Urothelium cell line (cell line): ENCODE measurements around the gene AVEN.
"Not testable (repeated sequence)": the region's sequence is repeated elsewhere in the genome, so short reads cannot be mapped to it uniquely, and the experiment has no call there.

Experiments
- DNase-seq: peaks from one replicate; pipeline ENCODE4 v3.0.0; 2011; ENCODE audit warnings: low spot score, mixed read lengths
- FAIRE-seq: peaks from 2 replicates; lab custom pipeline; 2011; peaks lifted over from hg19 to GRCh38; lab: Jason Lieb, UNC

AVEN gene

DNA sequence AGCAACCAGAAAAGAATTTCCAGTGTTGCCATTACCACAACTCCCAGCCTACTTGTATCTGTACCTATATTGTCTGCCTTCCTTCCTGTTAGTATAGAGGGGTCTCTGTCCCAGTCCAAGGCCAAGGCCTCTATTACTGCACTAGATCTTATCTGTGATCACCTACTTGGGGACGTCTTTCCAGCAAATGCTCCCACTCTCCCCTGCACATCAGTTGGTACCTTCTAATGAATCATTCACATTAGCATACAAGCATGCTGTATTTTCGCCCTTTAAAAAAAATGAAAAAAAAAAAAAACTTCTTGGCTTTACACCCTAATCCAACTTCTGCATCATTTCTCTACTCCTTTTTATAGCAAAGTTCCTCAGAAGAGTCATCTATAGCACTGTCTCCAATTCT is 4.8 kb upstream of the AVEN start:
- DNase-seq (no peak), FAIRE-seq (no peak)

DNA sequence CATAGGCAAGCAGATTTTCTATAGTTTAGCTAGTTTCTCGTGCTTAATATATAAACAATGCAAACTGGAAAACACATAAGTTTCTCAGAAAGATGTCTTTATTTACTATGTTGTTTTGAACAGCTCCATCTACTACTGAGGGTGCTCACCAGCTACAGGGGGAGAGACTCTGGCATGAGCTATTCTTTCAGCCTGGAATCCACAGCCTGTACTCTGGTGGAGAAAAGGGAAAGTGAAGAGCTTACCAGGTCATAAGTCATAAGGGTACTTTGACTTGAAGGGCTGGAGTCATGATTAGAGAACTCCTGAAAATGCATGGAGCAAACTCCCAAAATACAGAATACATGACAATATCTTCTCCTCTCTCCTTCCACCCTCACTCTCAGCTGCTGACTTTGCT is 4.4 kb upstream of the AVEN start:
- no peak for DNase-seq
- no peak for FAIRE-seq

DNA sequence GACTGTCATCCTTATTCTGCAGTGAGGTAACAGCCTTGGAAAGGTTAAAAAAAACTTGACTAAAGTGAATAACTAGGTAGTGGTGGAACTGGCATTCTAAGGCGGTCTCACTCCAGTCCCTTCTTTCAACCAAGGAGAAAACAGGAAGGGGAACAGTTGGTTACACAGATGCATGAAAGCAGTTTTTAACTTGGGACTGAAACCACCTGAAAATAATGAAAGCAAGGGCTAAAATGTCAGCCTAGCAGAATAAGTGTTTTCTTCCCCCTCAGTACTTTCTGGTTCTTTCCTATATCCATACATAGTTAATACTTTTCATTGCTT is 748 bp upstream of the AVEN start:
- no peak for DNase-seq
- FAIRE-seq: no peak

DNA sequence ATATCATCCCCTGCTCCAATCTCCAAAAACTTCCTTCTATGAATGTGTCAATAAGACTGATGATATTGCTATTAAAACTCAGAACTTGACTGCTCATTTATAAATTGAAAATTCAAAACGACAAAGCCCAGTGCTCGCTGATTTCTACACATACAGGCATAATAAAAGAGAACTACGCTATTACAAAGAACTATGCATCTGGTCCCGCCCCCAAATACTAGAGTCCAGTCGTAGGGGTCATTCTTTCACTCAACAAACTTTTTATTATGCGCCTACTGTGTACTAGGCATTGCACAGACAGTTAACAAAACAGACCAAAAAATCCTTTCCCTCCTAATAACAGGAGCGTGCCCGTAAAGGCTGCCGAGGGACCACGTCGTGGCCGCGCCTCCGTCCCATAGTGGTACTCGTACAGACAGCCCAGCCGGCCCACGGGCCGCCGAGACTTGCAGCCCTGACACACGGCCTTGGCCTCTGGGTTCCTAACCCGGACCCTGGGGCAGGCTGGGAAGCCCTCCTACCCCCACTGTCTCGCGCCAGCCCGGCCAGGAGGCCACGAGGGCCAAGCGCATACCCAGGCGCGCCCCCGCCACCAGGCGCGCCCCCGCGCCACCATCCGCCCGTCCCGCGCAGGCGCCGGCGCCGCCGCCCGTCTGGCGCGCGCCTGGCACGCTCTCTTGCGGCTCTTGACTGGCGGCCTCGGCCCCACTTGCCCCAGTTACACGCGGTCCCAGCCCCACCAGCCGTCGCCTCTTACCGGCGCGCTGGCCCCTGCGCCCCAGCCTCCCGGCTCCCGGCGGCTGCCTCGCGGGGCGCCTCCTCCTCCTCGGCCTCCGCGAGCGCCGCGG is 757 bp downstream of the AVEN start:
- FAIRE-seq (no peak), DNase-seq (peak; percentile 87)

DNA sequence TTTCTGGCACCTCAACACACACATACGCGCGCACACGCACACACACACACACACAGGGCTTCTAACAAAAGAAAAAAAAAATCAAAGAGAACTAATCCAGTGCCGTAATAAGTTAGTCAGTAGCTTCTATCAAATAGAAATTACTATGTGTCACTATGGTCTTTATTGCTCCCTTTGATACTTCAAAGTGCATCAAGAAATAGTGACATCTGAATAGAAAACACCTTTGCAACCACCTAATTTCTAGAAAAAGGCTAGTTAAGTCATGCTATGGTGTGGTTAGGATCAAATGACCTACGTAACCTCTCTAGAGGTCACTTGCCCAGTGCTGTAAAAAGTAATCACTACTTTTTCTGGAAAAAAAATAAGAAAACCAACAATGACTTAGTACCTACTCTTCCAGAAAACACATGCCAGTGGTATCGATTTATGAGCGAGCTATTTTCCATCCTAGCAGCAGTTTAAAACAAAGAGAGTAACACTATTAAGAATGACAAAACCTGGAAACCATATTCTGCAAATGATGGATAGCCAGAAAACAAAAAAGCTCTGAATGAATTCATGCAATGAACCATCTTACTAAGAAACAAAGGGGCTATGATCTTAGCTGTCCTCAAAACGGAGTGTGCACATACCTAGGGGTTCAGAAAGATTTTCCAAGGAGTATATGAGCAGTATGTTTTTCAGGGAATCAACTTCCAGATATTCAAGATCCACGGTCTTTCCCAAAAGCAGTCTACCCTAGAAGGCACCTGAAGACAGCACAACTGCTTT is 6.8 kb downstream of the AVEN start:
- FAIRE-seq (no peak), DNase-seq (no peak)

DNA sequence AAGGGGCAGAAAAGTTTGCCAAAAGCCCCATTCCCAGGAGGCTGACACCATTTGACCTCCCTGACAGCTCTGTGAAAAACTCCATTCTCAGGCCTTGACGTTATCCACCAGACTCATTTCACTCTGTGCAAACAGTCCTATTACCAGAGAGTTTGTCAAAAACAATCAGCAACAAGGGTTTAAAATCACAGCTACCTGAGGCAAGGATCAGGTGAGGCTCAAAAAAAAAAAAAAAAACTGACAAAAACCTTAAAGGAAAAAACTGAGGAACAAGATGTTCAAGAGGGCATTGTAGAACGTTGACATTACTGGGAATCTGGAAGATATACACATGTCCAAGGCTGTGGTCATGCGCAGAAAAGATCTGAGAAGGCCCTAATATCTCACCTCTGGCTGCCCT is 11.4 kb downstream of the AVEN start:
- DNase-seq: no peak
- no peak for FAIRE-seq

DNA sequence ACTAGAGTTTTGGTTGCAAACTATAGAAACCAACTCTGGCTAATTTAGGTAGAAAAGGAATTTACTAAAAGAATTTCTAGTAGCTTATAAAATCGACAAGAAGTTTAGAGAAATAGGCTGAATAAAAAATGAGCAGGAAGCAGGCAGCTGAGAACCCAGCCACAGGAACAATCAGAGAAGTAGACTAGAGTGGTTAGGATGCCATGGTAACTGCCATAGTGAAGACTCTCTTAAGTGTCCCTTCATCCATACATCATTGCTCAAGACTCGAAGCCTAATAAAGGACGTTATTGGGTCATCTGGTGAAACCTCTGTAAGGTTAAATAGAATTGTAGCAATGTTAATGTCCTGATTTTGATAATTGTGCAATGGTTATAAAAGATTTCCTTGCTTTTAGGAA is 13.8 kb downstream of the AVEN start:
- FAIRE-seq (no peak), DNase-seq (no peak)

DNA sequence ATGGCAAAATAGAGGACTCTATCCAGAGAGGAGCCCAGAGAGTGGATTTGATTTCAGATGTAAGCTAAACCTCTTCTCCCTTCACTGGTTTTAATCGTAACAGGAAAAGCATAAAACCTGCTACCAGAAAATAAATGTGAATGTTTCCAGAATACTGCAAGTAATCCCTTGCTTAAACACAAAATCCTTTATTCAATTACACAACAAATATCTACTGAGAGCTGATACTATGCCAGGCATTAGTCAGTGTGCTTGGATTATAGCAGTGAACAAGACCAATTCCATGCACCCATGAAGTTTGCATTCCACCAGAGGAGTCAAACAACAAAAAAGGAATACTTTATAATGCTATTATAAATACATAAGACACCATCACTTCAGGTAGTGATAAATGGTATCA is 15.1 kb downstream of the AVEN start:
- DNase-seq: no peak
- no peak for FAIRE-seq

DNA sequence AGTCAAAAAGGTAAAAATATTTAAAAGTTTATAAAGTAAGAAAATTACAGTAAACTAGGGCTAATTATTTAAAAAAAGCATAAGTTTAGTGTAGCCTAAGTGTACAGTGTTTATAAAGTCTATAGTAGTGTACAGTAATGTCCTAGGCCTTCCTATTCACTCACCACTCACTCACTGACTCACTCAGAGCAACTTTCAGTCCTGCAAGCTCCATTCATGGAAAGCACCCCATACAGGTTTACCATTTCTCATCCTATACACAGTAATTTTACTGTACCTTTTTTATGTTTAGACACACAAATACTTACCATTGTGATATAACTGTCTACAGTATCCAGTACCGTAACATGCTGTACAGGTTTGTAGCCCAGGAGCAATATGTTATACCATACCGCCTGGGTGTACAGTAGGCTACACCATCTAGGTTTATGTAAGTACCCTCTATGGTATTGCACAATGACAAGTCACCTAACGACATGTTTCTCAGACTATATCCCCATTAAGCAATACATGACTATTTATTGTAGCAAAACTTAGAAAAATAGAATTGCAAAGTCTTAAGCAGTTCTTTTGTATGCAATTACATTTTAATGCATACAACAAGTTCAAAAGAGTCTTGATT is 19.5 kb downstream of the AVEN start:
- FAIRE-seq (no peak), DNase-seq (no peak)

DNA sequence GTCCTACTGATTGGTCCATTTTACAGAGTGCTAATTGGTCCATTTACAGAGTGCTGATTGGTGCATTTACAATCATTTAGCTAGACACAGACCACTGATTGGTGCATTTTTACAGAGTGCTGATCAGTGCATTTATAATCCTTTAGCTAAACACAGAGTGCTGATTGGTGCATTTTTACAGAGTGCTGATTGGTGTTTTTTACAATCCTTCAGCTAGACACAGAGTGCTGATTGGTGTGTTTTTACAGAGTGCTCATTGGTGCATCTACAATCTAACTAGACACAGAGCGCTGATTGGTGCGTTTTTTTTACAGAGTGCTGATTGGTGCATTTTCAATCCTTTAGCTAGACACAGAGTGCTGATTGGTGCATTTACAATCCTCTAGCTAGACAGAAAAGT is 20.3 kb downstream of the AVEN start:
- not testable (repeated sequence) for DNase-seq, FAIRE-seq

DNA sequence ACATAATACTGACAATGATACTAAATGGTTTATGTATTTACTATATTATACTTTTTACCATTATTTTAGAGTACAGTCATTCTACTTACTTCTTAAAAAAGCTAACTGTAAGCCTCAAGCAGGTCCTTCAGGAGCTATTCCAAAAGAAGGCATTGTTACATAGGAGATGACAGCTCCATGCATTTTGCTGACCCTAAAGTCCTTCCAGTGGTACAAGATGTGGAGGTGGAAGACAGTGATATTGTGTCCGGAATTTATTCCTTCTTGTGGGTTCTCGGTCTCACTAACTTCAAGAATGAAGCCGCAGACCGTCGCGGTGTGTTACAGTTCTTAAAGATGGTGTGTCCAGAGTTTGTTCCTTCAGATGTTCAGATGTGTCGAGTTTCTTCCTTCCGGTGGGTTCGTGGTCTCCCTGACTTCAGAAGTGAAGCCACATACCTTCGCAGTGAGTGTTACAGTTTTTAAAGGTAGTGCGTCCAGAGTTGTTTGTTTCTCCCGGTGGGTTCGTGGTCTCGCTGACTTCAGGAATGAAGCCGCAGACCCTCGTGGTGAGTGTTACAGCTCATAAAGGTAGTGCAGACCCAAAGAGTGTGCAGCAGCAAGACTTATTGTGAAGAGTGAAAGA is 20.9 kb downstream of the AVEN start:
- DNase-seq: no peak

DNA sequence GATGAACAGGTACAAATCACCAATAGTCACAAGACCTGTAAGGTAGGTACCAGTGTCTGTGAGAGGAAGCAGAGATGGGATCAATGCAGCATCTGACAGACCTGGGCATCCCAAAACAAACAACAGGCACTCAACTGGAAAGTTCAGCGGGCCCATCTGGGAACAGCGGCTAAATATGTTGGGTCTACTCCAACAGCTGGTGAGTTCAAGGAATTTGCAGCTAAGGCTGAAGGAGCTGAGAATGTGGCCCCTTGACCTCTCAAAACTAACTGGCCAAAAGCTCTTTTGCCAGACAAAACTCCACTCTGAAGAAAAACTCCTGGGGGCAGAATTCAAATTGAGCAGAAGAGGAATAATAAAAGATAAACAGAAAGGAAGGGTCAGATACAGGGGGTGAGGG is 24.4 kb downstream of the AVEN start:
- DNase-seq: no peak
- FAIRE-seq: no peak

More for the DNA sequence above, 20.9 kb downstream of the AVEN start:
- no peak for FAIRE-seq

DNA sequence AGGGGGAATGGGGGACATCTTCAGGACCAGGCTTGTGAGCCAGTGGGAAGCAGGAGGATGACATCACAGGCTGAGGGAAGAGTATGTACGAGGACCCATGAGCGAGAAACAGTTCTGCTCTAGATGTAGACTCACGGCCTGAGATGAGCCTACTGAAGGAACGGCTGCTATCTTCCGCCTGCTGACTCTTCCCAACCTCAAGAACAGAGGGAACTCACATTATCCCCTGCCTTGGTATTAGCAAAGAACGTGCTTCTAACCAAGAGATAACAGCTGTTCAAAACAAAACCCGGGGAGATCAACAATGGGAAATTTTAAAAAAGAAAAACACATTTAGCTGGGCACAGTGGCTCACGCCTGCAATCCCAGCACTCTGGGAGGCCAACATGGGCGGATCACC is 25.3 kb downstream of the AVEN start:
- no peak for FAIRE-seq
- DNase-seq: no peak

DNA sequence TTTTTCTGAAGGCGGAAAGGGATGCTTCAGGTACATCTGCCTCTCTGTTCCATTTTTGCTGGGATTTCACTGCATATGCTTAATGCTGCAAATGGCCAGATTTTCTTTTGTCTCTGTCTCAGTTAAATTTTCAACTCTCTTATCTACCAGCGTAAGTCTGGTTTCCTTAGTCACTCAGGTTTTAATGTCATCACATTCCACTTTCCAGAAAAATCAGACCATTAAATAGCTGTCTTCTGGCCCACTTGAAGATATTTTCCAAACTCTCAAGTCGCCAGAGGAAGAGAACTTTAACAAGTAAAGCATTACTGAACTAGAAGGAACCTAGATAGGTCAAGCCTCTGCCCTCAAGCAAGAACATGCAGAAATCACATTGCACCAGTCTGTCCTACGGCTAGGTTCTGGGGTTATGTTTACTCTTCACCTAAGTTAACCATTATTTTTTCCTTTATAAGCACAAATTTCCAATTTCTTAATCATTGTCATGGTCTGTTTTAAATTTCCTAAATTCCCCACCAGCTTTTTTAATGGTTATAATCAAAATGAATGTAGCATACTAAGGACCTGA is 26.5 kb downstream of the AVEN start:
- FAIRE-seq (no peak), DNase-seq (no peak)

DNA sequence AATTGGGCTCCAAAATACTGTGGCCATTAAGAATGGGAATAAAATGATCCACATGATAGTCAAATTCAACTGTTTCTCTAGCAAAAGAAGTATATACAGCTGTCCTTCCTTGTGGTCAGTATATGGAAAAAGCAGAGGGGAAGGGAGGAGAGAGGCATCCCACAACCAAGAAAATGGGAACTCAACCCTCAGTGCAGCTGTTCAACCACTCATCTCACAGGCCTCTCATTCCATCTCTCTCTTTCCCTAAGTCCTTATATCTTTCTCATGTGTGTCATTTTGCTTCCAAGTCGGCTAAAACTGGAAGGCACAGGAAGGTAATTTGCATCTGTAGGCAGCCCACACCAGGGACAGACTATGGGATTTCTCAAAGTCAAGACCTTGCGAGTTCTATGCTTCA is 27.5 kb downstream of the AVEN start:
- DNase-seq (no peak), FAIRE-seq (no peak)

DNA sequence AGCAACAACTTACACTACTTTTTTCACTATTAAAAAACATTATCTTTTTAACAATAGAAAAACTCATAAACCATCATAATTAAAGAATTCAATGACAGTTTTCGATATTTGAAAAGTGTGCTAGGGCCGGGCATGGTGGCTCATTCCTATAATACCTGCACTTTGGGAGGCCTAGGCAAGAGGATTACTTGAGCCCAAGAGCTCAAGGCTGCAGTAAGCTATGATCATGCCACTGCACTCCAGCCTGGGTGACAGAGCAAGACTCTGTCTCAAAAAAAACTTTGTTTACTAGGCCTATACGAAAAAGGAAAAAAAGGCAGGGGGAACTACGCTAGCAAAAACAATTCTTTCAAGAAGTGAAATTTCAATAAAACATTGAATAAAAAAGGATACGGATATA is 28.1 kb downstream of the AVEN start:
- no peak for FAIRE-seq

DNA sequence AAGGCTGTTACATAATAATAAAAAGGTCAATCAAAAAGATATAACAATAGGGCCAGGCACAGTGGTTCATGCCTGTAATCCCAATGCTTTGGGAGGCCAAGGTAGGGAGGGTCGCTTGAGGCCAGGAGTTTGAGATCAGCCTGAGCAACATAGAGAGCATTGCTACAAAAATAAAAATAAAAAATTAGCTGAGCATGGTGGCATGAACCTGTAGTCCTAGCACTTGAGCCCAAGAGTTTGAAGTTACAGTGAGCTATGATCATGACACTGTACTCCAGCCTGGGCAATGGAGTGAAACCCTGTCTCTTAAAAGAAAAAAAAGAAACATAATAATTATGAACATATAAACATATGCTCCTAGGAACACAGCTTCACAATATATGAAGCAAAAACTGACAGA is 29.3 kb downstream of the AVEN start:
- no peak for FAIRE-seq

More for the DNA sequence above, 28.1 kb downstream of the AVEN start:
- no peak for DNase-seq

DNA sequence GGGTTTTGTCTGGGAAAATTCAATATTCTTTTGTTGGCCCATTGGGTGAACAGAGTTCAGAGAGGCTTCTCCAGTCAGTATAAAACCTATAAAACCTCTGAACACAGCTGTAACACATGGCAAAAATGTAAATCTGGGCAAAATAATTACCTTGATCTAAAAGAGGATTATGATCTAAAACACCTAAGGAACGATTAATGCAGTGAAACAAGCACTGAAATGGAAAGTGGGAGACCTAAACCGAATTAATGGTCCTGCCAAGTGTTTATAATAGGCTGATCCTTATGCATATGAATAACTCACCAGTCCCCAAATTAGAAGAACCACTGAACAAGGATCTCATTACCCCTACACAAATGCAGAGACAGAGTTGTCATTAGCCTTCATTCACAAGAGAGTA is 32.6 kb downstream of the AVEN start:
- no peak for FAIRE-seq
- DNase-seq: no peak

More for the DNA sequence above, 29.3 kb downstream of the AVEN start:
- DNase-seq: no peak

DNA sequence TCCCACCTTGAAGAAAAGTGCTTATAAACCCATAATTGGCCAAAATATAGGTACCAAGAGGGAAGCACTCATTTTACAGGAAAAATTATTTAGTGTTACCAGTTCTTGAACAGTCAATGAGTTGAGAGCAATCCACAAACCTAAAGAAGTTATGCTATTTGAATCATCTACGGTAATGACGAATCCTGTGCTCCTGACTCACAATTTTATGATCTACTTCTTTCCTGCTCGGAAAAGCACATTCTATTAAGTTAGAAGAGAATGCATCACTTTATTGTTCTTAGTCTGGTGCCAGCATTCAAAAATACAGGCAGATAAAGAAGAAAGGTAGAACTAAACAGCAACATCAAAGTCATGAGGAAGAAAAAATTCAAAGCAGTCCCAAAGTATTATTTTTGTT is 37.5 kb downstream of the AVEN start:
- no peak for FAIRE-seq
- no peak for DNase-seq

DNA sequence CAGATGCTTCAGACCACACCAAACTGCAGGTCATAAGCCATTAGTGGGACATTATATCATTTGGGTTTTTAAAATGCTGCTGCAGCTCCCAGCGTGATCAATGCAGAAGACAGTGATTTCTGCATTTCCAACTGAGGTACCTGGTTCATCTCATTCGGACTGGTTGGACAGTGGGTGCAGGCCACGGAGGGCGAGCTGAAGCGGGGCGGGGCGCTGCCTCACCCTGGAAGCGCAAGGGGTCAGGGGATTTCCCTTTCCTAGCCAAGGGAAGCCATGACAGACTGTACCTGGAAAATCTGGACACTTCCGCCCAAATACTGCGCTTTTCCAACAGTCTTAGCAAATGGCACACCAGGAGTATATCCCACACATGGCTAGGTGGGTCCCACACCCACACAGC is 43.3 kb downstream of the AVEN start:
- FAIRE-seq, DNase-seq: not testable (repeated sequence)

DNA sequence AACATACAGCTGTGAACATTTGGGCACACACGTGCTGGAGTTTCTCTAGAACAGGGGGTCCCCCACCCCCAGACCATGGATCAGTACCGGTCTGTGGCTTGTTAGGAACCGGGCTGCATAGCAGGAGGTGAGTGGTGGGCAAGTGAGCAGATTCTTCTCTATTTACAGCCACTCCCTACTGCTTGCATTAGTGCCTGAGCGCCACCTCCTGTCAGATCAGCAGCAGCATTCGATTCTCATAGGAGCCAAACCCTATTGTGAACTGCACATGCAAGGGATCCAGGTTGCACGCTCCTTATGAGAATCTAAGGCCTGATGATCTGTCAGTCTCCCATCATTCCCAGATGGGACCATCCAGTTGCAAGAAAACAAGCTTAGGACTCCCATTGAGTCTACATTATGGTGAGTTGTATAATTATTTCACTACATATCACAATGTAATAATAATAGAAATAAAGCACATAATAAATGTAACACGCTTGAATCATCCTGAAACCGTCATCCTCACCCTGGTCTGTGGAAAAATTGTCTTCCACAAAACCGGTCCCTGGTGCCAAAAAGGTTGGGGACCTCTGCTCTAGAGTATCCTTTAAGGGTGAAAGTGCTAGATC is 44.9 kb downstream of the AVEN start:
- no peak for DNase-seq
- FAIRE-seq: peak; percentile 87
